T-cell (primary cell): Measurements from ENCODE around the gene PRF1. TPM values are rescaled to one million over a fixed set of nuclear protein-coding genes. Genes with fewer than 3 reads are reported as not detected.
"Not testable (repeated sequence)": the region's sequence is repeated elsewhere in the genome, so short reads cannot be mapped to it uniquely, and the experiment has no call there.

Experiments used
- ATAC-seq, 4 experiments: fragments of 200-7000 bp in 3 of 4; fragments of 150-1000 bp in 1 of 4; cut with Tn5 transposase; replicated peaks in 1 of 4; 1 replicate in 3 of 4; 2 replicates in 1 of 4; pipeline ENCODE4 v1.10.0; 2021; ENCODE audit warnings: moderate library complexity in 3 of 4, mild to moderate bottlenecking in 2 of 4, moderate number of reproducible peaks in 1 of 4
- CTCF ChIA-PET, 2 donors: fragments of 300-600 bp; sonication (Branson Sonifier 250); formaldehyde crosslinking; loops; one replicate each; lab custom pipeline; 2022; ENCODE audit warnings: antibody characterized with exemption in 2 of 2; lab: Charles Lee
- POLR2A ChIA-PET, 2 donors: fragments of 300-600 bp; sonication (Branson Sonifier 250); formaldehyde crosslinking; loops; one replicate each; lab custom pipeline; 2022; ENCODE audit warnings: antibody characterized with exemption in 2 of 2; lab: Charles Lee
- DNase-seq, 35 experiments: peaks; one replicate each; pipeline versions ENCODE4 v3.0.0 to v3.0.0-alpha.2; 2013 to 2023
- H3K27ac ChIP-seq: one replicate; pipeline ENCODE4 v1.5.1; 2013; ENCODE audit warnings: low read length
- H3K27me3 ChIP-seq, 2 experiments: replicated peaks in 1 of 2; 1 replicate in 1 of 2; 2 replicates in 1 of 2; pipeline versions ENCODE4 v1.6.1 to v1.7.0; 2013; ENCODE audit warnings: low read length in 1 of 2, mixed read lengths in 1 of 2; ENCODE audit not compliant: control insufficient read depth in 2 of 2, insufficient read depth in 2 of 2; ENCODE audit errors: extremely low read depth in 1 of 2
- H3K36me3 ChIP-seq, 2 donors: 1 replicate in 1 of 2; 2 replicates in 1 of 2; pipeline versions ENCODE4 v1.6.1 to v1.7.0; 2013; ENCODE audit warnings: low read length in 1 of 2; ENCODE audit not compliant: control insufficient read depth in 2 of 2, insufficient read depth in 1 of 2; ENCODE audit errors: extremely low read depth in 1 of 2
- H3K4me1 ChIP-seq, 2 experiments: 1 replicate in 1 of 2; 2 replicates in 1 of 2; pipeline versions ENCODE4 v1.6.1 to v1.7.0; 2013; ENCODE audit warnings: low read length in 2 of 2, mixed read lengths in 1 of 2; ENCODE audit not compliant: insufficient read depth in 2 of 2, control insufficient read depth in 1 of 2; ENCODE audit errors: extremely low read depth in 1 of 2
- H3K4me3 ChIP-seq, 2 donors: 1 replicate in 1 of 2; 2 replicates in 1 of 2; pipeline versions ENCODE4 v1.5.1 to v1.7.0; 2013; ENCODE audit warnings: mild to moderate bottlenecking in 2 of 2, low read length in 1 of 2, moderate library complexity in 1 of 2; ENCODE audit not compliant: control insufficient read depth in 1 of 2; ENCODE audit errors: extremely low read depth in 1 of 2
- H3K9me3 ChIP-seq: 2 replicates; pipeline ENCODE4 v1.7.0; 2013
- H3K27ac Mint-ChIP-seq, 2 donors: one replicate each; pipeline ENCODE4 v1.8.0; 2020 to 2021; ENCODE audit warnings: mild to moderate bottlenecking in 2 of 2, mixed read lengths in 2 of 2
- H3K27me3 Mint-ChIP-seq, 2 donors: one replicate each; pipeline ENCODE4 v1.8.0; 2021 to 2022; ENCODE audit warnings: mixed read lengths in 2 of 2
- H3K36me3 Mint-ChIP-seq: one replicate; pipeline ENCODE4 v1.8.0; 2021; ENCODE audit warnings: mixed read lengths
- H3K4me1 Mint-ChIP-seq, 3 donors: one replicate each; pipeline ENCODE4 v1.8.0; 2020 to 2022; ENCODE audit warnings: mixed read lengths in 3 of 3, mild to moderate bottlenecking in 1 of 3
- H3K4me3 Mint-ChIP-seq, 3 donors: one replicate each; pipeline ENCODE4 v1.8.0; 2020 to 2022; ENCODE audit warnings: mild to moderate bottlenecking in 3 of 3, mixed read lengths in 3 of 3, moderate library complexity in 3 of 3
- H3K9me3 Mint-ChIP-seq, 3 donors: one replicate each; pipeline ENCODE4 v1.8.0; 2020 to 2022; ENCODE audit warnings: mixed read lengths in 3 of 3
- WGBS: methylation state at CpG from one replicate; pipeline ENCODE4 v1.1.5; 2013; ENCODE audit warnings: missing lambda C conversion rate; ENCODE audit not compliant: insufficient coverage; 5-methylcytosine and 5-hydroxymethylcytosine counted together
- total RNA-seq, 35 experiments: library from RNA in 6 of 35; stranded (reverse) in 6 of 35; fragments of 120-200 nt in 1 of 35; gene quantifications; one replicate each; pipeline versions ENCODE4 v1.2.1 to v1.2.4 and lab custom pipeline; 2013 to 2026

PRF1 gene
- total RNA-seq, 5 donors from 2014 or later (not counting 1 experiment from before 2014, with no cell fraction given): 32.6 to 146 (median 63.0) TPM

- H3K4me3 ChIP-seq, H3K4me1 ChIP-seq, CTCF ChIA-PET, H3K4me3 Mint-ChIP-seq, H3K9me3 ChIP-seq, POLR2A ChIA-PET, H3K27me3 Mint-ChIP-seq, H3K4me1 Mint-ChIP-seq, H3K27ac Mint-ChIP-seq, ATAC-seq, H3K27ac ChIP-seq, H3K27me3 ChIP-seq, H3K36me3 Mint-ChIP-seq, H3K36me3 ChIP-seq, DNase-seq: not testable (repeated sequence)
- peaks cover 7 to 12% (median 9%) of the 10 kb centered on the region in 3 donors for H3K9me3 Mint-ChIP-seq
- 25% methylated on average over 1 of the region's 6 CpGs for WGBS
Measured at GRCh38 chr10:70631735-70632134, 29.2 kb upstream of the PRF1 start.

GRCh38 chr10:70629338-70629737, 26.8 kb upstream of the PRF1 start:
- ATAC-seq: no peak
- Mint-ChIP-seq H3K27ac (no peak overlapping the region), H3K4me1 (no peaks in the 10 kb centered on the region), H3K4me3 (no peak overlapping the region), H3K9me3 (peaks cover 7 to 12% (median 9%) of the 10 kb centered on the region in 3 donors), H3K36me3 (no peaks in the 10 kb centered on the region), H3K27me3 (peaks cover 0 to 3% of the 10 kb centered on the region in 2 donors)
- Histone ChIP-seq H3K36me3 (no peaks in the 10 kb centered on the region), H3K27me3 (peaks cover 0 to 6% of the 10 kb centered on the region in 2 experiments), H3K9me3 (no peaks in the 10 kb centered on the region), H3K27ac (no peak overlapping the region), H3K4me3 (no peak overlapping the region), H3K4me1 (no peaks in the 10 kb centered on the region)
- DNase-seq: no peak
- POLR2A ChIA-PET: no interaction called here
- WGBS: no CpG with 5 or more reads among the region's 1 CpG
- CTCF ChIA-PET: interaction anchor here in 1 of 2 donors (0.6 kb wide), 1 partner anchor 16 kb away, joined by 8 read pairs; no protein-coding TSS in a partner anchor

GRCh38 chr10:70626056-70626455, 23.5 kb upstream of the PRF1 start:
- no peak overlapping the region for H3K27ac Mint-ChIP-seq
- H3K27me3 ChIP-seq: no peaks in the 10 kb centered on the region
- no peak overlapping the region for H3K4me3 Mint-ChIP-seq
- DNase-seq: no peak
- no peak for ATAC-seq
- H3K27ac ChIP-seq: no peak overlapping the region
- H3K36me3 Mint-ChIP-seq: no peaks in the 10 kb centered on the region
- H3K4me3 ChIP-seq: no peak overlapping the region
- H3K27me3 Mint-ChIP-seq: peaks cover 0 to 1% of the 10 kb centered on the region in 2 donors
- H3K36me3 ChIP-seq: no peaks in the 10 kb centered on the region
- CTCF ChIA-PET: no interaction called here
- H3K4me1 ChIP-seq: no peaks in the 10 kb centered on the region
- H3K9me3 Mint-ChIP-seq: peaks cover 7 to 12% (median 9%) of the 10 kb centered on the region in 3 donors
- no peaks in the 10 kb centered on the region for H3K4me1 Mint-ChIP-seq
- POLR2A ChIA-PET: interaction anchor here in 1 of 2 donors (0.6 kb wide), 1 partner anchor 1553 kb away, joined by 5 read pairs; no protein-coding TSS in a partner anchor
- H3K9me3 ChIP-seq: no peaks in the 10 kb centered on the region

GRCh38 chr10:70622981-70623844, 20.7 kb upstream of the PRF1 start:
- Histone ChIP-seq H3K9me3 (no peaks in the 10 kb centered on the region), H3K4me3 (no peak overlapping the region), H3K36me3 (no peaks in the 10 kb centered on the region), H3K27me3 (no peaks in the 10 kb centered on the region), H3K4me1 (peaks cover 0 to 3% of the 10 kb centered on the region in 2 experiments), H3K27ac (no peak overlapping the region)
- ChIA-PET POLR2A (no interaction called here), CTCF (interaction anchor here in 1 of 2 donors (0.7 kb wide), 2 partner anchors 11 to 32 kb away, joined by 3 to 5 read pairs; no protein-coding TSS in a partner anchor)
- Mint-ChIP-seq H3K9me3 (peaks cover 12 to 18% (median 17%) of the 10 kb centered on the region in 3 donors), H3K4me1 (peaks cover 0 to 11% (median 5%) of the 10 kb centered on the region in 3 donors), H3K36me3 (no peaks in the 10 kb centered on the region), H3K4me3 (no peak overlapping the region), H3K27ac (no peak overlapping the region), H3K27me3 (no peaks in the 10 kb centered on the region)
- ATAC-seq: no peak
- no peak for DNase-seq
- whole genome bisulfite sequencing: 100% methylated on average over 3 of the region's 3 CpGs

- no peaks in the 10 kb centered on the region for H3K27me3 ChIP-seq
- ATAC-seq (no peak), DNase-seq (no peak)
- peaks cover 0 to 14% (median 5%) of the 10 kb centered on the region in 3 donors for H3K4me1 Mint-ChIP-seq
- H3K4me3 Mint-ChIP-seq: no peak overlapping the region
- H3K36me3 Mint-ChIP-seq: no peaks in the 10 kb centered on the region
- H3K27ac Mint-ChIP-seq: no peak overlapping the region
- no peaks in the 10 kb centered on the region for H3K36me3 ChIP-seq
- H3K4me3 ChIP-seq: no peak overlapping the region
- peaks cover 9 to 15% (median 15%) of the 10 kb centered on the region in 3 donors for H3K9me3 Mint-ChIP-seq
- POLR2A ChIA-PET: interaction anchor here in 1 of 2 donors (0.6 kb wide), 1 partner anchor 92 kb away, joined by 6 read pairs; no protein-coding TSS in a partner anchor
- peaks cover 0 to 10% of the 10 kb centered on the region in 2 experiments for H3K4me1 ChIP-seq
- no peaks in the 10 kb centered on the region for H3K9me3 ChIP-seq
- H3K27me3 Mint-ChIP-seq: no peaks in the 10 kb centered on the region
- H3K27ac ChIP-seq: no peak overlapping the region
- 67% methylated on average over 1 of the region's 3 CpGs for WGBS
- CTCF ChIA-PET: no interaction called here
Measured at GRCh38 chr10:70622541-70622940, 20.0 kb upstream of the PRF1 start.

GRCh38 chr10:70621503-70622078, 19.1 kb upstream of the PRF1 start:
- H3K36me3 ChIP-seq: no peaks in the 10 kb centered on the region
- H3K27ac ChIP-seq: no peak overlapping the region
- no peak for DNase-seq
- Mint-ChIP-seq H3K9me3 (peaks cover 9 to 15% (median 13%) of the 10 kb centered on the region in 3 donors), H3K4me1 (peaks cover 2 to 23% (median 10%) of the 10 kb centered on the region in 3 donors), H3K4me3 (no peak overlapping the region), H3K27ac (no peak overlapping the region), H3K36me3 (no peaks in the 10 kb centered on the region), H3K27me3 (peaks cover 0 to under 1% of the 10 kb centered on the region in 2 donors)
- POLR2A ChIA-PET: no interaction called here
- H3K4me1 ChIP-seq: peaks cover 0 to 17% of the 10 kb centered on the region in 2 experiments
- 90% methylated on average over 3 of the region's 4 CpGs for WGBS
- CTCF ChIA-PET: no interaction called here
- ATAC-seq: no peak
- no peaks in the 10 kb centered on the region for H3K27me3 ChIP-seq
- no peaks in the 10 kb centered on the region for H3K9me3 ChIP-seq
- no peak overlapping the region for H3K4me3 ChIP-seq
